SK-N-SH (cell line): ENCODE results near the gene FLT3LG.

Experiments used
- EZH2phosphoT487 ChIP-seq: fragments of 200-600 bp; sonication (generic); IDR thresholded peaks from 2 replicates; pipeline ENCODE4 v1.6.1; 2017; ENCODE audit warnings: low read depth, mixed run types, mild to moderate bottlenecking, antibody characterized with exemption, moderate library complexity, borderline replicate concordance
- MEF2A ChIP-seq: IDR thresholded peaks from 2 replicates; pipeline ENCODE4 v1.4.0; 2012; ENCODE audit warnings: low read depth, borderline replicate concordance
- TF ChIP-seq, protein P1 (sequence below): fragments of 200-600 bp; sonication (generic); IDR thresholded peaks from 2 replicates; pipeline ENCODE4 v1.6.1; 2017; ENCODE audit warnings: antibody characterized with exemption, mild to moderate bottlenecking, moderate library complexity

DNA sequence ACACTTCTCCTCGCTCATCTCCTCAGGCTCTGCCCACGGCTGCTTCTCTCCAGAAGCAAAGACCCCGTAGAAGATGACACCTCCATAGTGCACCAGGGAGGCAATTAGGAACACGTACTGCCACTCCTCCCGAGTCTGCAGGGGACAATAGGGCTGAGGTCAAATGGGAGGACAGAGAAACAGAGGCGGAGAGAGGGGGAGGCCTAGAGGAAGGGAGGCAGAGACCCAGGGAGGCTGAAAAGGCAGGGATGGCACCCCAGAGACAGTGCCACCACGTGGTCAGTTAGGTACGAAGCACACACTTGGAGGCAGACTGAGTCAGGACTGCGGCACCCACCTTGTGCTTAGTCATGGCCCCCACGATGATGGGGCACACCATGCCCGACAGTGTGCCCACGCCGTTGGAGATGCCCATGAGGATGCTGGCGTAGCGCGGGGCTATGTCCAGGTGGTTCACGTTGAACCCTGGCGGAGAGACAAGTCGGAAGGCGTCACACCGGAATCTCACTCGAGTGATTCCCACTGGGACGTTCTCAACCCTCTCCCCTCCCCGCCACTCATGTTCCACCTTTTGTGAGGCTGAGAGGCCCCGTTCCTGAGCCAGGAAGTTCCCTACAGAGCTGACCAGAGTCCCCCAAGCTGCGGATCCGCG is 43.2 kb upstream of the FLT3LG start:
- no peak for TF ChIP-seq MEF2A
- TF ChIP-seq, protein P1, sequence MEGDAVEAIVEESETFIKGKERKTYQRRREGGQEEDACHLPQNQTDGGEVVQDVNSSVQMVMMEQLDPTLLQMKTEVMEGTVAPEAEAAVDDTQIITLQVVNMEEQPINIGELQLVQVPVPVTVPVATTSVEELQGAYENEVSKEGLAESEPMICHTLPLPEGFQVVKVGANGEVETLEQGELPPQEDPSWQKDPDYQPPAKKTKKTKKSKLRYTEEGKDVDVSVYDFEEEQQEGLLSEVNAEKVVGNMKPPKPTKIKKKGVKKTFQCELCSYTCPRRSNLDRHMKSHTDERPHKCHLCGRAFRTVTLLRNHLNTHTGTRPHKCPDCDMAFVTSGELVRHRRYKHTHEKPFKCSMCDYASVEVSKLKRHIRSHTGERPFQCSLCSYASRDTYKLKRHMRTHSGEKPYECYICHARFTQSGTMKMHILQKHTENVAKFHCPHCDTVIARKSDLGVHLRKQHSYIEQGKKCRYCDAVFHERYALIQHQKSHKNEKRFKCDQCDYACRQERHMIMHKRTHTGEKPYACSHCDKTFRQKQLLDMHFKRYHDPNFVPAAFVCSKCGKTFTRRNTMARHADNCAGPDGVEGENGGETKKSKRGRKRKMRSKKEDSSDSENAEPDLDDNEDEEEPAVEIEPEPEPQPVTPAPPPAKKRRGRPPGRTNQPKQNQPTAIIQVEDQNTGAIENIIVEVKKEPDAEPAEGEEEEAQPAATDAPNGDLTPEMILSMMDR, result peak; percentile 54
- TF ChIP-seq EZH2phosphoT487, result no peak
